PC-9 (cell line): Measurements from ENCODE around the gene RBFOX1. TPM values are rescaled to one million over a fixed set of nuclear protein-coding genes. Genes with fewer than 3 reads are reported as not detected.

Experiments used
- BruUV-seq: library from RNA; stranded (reverse); fragments of 400-500 nt; replicated peaks from 2 replicates; lab custom pipeline; 2021; lab: Mats Ljungman, UMichigan
- CTCF ChIA-PET: fragments of 300-600 bp; sonication (Branson Sonifier 250); formaldehyde crosslinking; loops from one replicate; lab custom pipeline; 2022; ENCODE audit warnings: antibody characterized with exemption; lab: Charles Lee
- POLR2A ChIA-PET: fragments of 300-600 bp; sonication (Branson Sonifier 250); formaldehyde crosslinking; loops from one replicate; lab custom pipeline; 2022; ENCODE audit warnings: antibody characterized with exemption; ENCODE audit not compliant: unreplicated experiment; lab: Charles Lee
- DNase-seq, 2 experiments: peaks; one replicate each; pipeline versions ENCODE4 v3.0.0 to v3.0.0-alpha.2; 2015 to 2022; ENCODE audit warnings: mixed read lengths in 1 of 2
- H2AFZ ChIP-seq: fragments of 200-600 bp; sonication (generic); 2 replicates; pipeline ENCODE4 v1.8.1; 2017; ENCODE audit warnings: antibody characterized with exemption
- H3F3A ChIP-seq: fragments of 200-600 bp; sonication (generic); 2 replicates; pipeline ENCODE4 v1.8.1; 2017; ENCODE audit warnings: antibody characterized with exemption, mild to moderate bottlenecking, low read depth; ENCODE audit not compliant: insufficient read depth
- H3K27ac ChIP-seq: fragments of 200-600 bp; sonication (generic); 2 replicates; pipeline ENCODE4 v1.6.1; 2016; ENCODE audit warnings: mixed run types
- H3K27me3 ChIP-seq: fragments of 200-600 bp; sonication (generic); 2 replicates; pipeline ENCODE4 v1.6.1; 2016; ENCODE audit warnings: low read depth, mixed run types; ENCODE audit not compliant: insufficient read depth
- H3K36me3 ChIP-seq: fragments of 200-600 bp; sonication (generic); 2 replicates; pipeline ENCODE4 v1.6.1; 2016; ENCODE audit warnings: low read depth, mixed run types
- H3K4me1 ChIP-seq: fragments of 200-600 bp; sonication (generic); replicated peaks from 2 replicates; pipeline ENCODE4 v1.6.1; 2016; ENCODE audit warnings: mixed run types; ENCODE audit not compliant: insufficient read depth
- H3K4me2 ChIP-seq: fragments of 200-600 bp; sonication (generic); 2 replicates; pipeline ENCODE4 v1.6.1; 2017; ENCODE audit warnings: mixed run types
- H3K4me3 ChIP-seq: fragments of 200-600 bp; sonication (generic); 2 replicates; pipeline ENCODE4 v1.6.1; 2016; ENCODE audit warnings: mixed run types
- H3K79me2 ChIP-seq: fragments of 200-600 bp; sonication (generic); 2 replicates; pipeline ENCODE4 v1.6.1; 2017; ENCODE audit warnings: low read depth, mixed run types
- H3K9me2 ChIP-seq: fragments of 200-600 bp; sonication (generic); 2 replicates; pipeline ENCODE4 v1.8.1; 2017; ENCODE audit warnings: mild to moderate bottlenecking; ENCODE audit not compliant: insufficient read depth
- H3K9me3 ChIP-seq: fragments of 200-600 bp; sonication (generic); 2 replicates; pipeline ENCODE4 v1.8.1; 2016; ENCODE audit warnings: low read depth; ENCODE audit not compliant: insufficient read depth
- H4K20me1 ChIP-seq: fragments of 200-600 bp; sonication (generic); 2 replicates; pipeline ENCODE4 v1.8.1; 2017; ENCODE audit not compliant: insufficient read depth
- CTCF ChIP-seq: fragments of 200-600 bp; sonication (generic); conservative IDR thresholded peaks from 2 replicates; pipeline ENCODE4 v1.6.1; 2017; ENCODE audit warnings: mixed run types, antibody characterized with exemption, mild to moderate bottlenecking, moderate library complexity
- EZH2 ChIP-seq: fragments of 200-600 bp; sonication (generic); IDR thresholded peaks from 2 replicates; pipeline ENCODE4 v1.8.0; 2017; ENCODE audit warnings: antibody characterized with exemption, low read depth
- intact Hi-C: fragments of 100-400 bp; cut with micrococcal nuclease; formaldehyde crosslinking; loops from one replicate; pipeline ENCODE4 v1.10.0; 2022; ENCODE audit not compliant: unreplicated experiment
- total RNA-seq: library from RNA; stranded (reverse); gene quantifications from 2 replicates; pipeline ENCODE4 v1.2.3, GENCODE V29; 2021

RBFOX1 gene
- total RNA-seq, 1 experiment from 2014 or later: not detected

- H3K4me3 ChIP-seq: no peak overlapping the region
- no peaks in the 10 kb centered on the region for H3K79me2 ChIP-seq
- no peak overlapping the region for H3K4me2 ChIP-seq
- POLR2A ChIA-PET: no interaction called here
- no peaks in the 10 kb centered on the region for H3K9me3 ChIP-seq
- intact Hi-C loops: no loop called here
- H3K9me2 ChIP-seq: no peaks in the 10 kb centered on the region
- TF ChIP-seq CTCF (no peak), EZH2 (no peak)
- no peak for DNase-seq
- no peaks in the 10 kb centered on the region for H3K36me3 ChIP-seq
- no TSS peak for BruUV-seq
- H3F3A ChIP-seq: no peaks in the 10 kb centered on the region
- no peaks in the 10 kb centered on the region for H3K4me1 ChIP-seq
- CTCF ChIA-PET: no interaction called here
- no peak overlapping the region for H2AFZ ChIP-seq
- no peaks in the 10 kb centered on the region for H4K20me1 ChIP-seq
- no peak overlapping the region for H3K27ac ChIP-seq
- peaks cover 28% of the 10 kb centered on the region for H3K27me3 ChIP-seq
These were observed 103.7 kb downstream of the RBFOX1 start for GRCh38 chr16:7436306-7436705.

- intact Hi-C loops: no loop called here
- Histone ChIP-seq H3K9me3 (no peaks in the 10 kb centered on the region), H3K36me3 (no peaks in the 10 kb centered on the region), H2AFZ (no peak overlapping the region), H3K79me2 (no peaks in the 10 kb centered on the region), H4K20me1 (no peaks in the 10 kb centered on the region), H3K4me1 (no peaks in the 10 kb centered on the region), H3K4me2 (no peak overlapping the region), H3K27me3 (peaks cover 29% of the 10 kb centered on the region), H3K9me2 (no peaks in the 10 kb centered on the region), H3F3A (no peaks in the 10 kb centered on the region), H3K4me3 (no peak overlapping the region), H3K27ac (no peak overlapping the region)
- POLR2A ChIA-PET: no interaction called here
- DNase-seq: no peak
- no TSS peak for BruUV-seq
- CTCF ChIA-PET: no interaction called here
- TF ChIP-seq CTCF (no peak), EZH2 (no peak)
These were observed 104.6 kb downstream of the RBFOX1 start for GRCh38 chr16:7437135-7437804.

GRCh38 chr16:7437843-7438242, 105.2 kb downstream of the RBFOX1 start:
- H3K9me3 ChIP-seq: no peaks in the 10 kb centered on the region
- no peaks in the 10 kb centered on the region for H3F3A ChIP-seq
- TF ChIP-seq CTCF (no peak), EZH2 (no peak)
- no peaks in the 10 kb centered on the region for H3K9me2 ChIP-seq
- H2AFZ ChIP-seq: no peak overlapping the region
- H4K20me1 ChIP-seq: no peaks in the 10 kb centered on the region
- H3K79me2 ChIP-seq: no peaks in the 10 kb centered on the region
- no TSS peak for BruUV-seq
- no peaks in the 10 kb centered on the region for H3K36me3 ChIP-seq
- no peak for DNase-seq
- H3K27ac ChIP-seq: no peak overlapping the region
- peaks cover 34% of the 10 kb centered on the region for H3K27me3 ChIP-seq
- ChIA-PET POLR2A (no interaction called here), CTCF (no interaction called here)
- intact Hi-C loops: no loop called here
- no peaks in the 10 kb centered on the region for H3K4me1 ChIP-seq
- no peak overlapping the region for H3K4me2 ChIP-seq
- no peak overlapping the region for H3K4me3 ChIP-seq
